Medulla oblongata (tissue), 1 donor: ENCODE data around the gene KLHL33.

Source experiments
- DNase-seq: peaks from one replicate; pipeline ENCODE4 v3.0.0-alpha.2; 2015; ENCODE audit errors: extremely low spot score

Gene KLHL33

GRCh38 chr14:20376071-20376588, 59.8 kb downstream of the KLHL33 start:
- no peak for DNase-seq
